ENCODE results near the gene IMP4.

DNA sequence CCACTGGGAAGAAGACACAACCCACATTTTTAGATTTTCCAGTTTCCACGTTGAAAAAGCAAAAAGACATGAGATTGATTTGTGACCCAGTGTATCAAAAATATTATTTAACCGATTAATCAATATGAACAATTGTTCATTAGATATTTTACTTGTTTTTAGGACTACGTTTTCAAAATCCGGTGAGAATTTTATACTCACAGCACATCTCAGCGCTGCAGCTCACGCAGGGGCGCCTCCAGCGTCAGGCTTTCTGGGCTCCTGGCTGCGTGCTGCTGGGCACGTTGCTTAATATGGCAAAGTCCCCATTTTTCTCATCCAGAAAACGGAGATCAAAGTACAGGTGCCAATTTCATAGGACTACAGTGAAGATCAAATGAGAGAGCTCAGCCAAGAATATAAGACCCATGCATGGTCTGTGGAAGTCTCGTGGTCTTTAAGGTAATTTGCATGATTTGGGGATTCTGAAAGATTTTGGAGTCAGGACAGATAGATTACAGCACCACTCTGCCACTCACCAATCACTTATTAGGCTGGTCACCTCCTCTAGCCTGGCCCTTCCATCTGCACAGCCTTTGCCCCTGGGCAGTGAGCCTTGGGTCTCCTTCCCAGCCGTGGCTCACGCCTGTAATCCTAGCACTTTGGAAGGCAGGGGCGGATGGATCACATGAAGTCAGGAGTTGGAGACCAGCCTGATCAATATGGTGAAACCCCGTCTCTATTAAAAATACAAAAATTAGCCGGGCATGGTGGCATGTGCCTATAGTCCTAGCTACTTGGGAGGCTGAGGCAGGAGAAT lies 49.4 kb downstream of the IMP4 start:
- TF ChIP-seq GABPB1 (CRISPR knock-in tag; IDR thresholded peaks at IDR 0.05) (no peak), KAT7 (CRISPR knock-in tag; IDR thresholded peaks at IDR 0.05; ENCODE audit: borderline replicate concordance) (no peak), ELF4 (CRISPR knock-in tag; IDR thresholded peaks at IDR 0.05; ENCODE audit: low read depth) (no peak), NFE2L1 (CRISPR knock-in tag; IDR thresholded peaks at IDR 0.05) (no peak), SP1 (CRISPR knock-in tag; conservative IDR thresholded peaks at IDR 0.05) (no peak), ZNF423 (CRISPR knock-in tag; IDR thresholded peaks at IDR 0.05) (0 out of 2 replicates have a peak, but pooled peaks have one; percentile 22)
- TF ChIP-seq, protein P1, sequence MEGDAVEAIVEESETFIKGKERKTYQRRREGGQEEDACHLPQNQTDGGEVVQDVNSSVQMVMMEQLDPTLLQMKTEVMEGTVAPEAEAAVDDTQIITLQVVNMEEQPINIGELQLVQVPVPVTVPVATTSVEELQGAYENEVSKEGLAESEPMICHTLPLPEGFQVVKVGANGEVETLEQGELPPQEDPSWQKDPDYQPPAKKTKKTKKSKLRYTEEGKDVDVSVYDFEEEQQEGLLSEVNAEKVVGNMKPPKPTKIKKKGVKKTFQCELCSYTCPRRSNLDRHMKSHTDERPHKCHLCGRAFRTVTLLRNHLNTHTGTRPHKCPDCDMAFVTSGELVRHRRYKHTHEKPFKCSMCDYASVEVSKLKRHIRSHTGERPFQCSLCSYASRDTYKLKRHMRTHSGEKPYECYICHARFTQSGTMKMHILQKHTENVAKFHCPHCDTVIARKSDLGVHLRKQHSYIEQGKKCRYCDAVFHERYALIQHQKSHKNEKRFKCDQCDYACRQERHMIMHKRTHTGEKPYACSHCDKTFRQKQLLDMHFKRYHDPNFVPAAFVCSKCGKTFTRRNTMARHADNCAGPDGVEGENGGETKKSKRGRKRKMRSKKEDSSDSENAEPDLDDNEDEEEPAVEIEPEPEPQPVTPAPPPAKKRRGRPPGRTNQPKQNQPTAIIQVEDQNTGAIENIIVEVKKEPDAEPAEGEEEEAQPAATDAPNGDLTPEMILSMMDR (IDR thresholded peaks at IDR 0.05), result no peak
- TF ChIP-seq, protein P2, sequence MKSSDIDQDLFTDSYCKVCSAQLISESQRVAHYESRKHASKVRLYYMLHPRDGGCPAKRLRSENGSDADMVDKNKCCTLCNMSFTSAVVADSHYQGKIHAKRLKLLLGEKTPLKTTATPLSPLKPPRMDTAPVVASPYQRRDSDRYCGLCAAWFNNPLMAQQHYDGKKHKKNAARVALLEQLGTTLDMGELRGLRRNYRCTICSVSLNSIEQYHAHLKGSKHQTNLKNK (CRISPR knock-in tag; IDR thresholded peaks at IDR 0.05), result no peak
- TF ChIP-seq, protein P3, sequence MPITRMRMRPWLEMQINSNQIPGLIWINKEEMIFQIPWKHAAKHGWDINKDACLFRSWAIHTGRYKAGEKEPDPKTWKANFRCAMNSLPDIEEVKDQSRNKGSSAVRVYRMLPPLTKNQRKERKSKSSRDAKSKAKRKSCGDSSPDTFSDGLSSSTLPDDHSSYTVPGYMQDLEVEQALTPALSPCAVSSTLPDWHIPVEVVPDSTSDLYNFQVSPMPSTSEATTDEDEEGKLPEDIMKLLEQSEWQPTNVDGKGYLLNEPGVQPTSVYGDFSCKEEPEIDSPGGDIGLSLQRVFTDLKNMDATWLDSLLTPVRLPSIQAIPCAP (CRISPR knock-in tag; IDR thresholded peaks at IDR 0.05), result no peak
- TF ChIP-seq, protein P4, sequence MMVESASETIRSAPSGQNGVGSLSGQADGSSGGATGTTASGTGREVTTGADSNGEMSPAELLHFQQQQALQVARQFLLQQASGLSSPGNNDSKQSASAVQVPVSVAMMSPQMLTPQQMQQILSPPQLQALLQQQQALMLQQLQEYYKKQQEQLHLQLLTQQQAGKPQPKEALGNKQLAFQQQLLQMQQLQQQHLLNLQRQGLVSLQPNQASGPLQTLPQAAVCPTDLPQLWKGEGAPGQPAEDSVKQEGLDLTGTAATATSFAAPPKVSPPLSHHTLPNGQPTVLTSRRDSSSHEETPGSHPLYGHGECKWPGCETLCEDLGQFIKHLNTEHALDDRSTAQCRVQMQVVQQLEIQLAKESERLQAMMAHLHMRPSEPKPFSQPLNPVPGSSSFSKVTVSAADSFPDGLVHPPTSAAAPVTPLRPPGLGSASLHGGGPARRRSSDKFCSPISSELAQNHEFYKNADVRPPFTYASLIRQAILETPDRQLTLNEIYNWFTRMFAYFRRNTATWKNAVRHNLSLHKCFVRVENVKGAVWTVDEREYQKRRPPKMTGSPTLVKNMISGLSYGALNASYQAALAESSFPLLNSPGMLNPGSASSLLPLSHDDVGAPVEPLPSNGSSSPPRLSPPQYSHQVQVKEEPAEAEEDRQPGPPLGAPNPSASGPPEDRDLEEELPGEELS (CRISPR knock-in tag; IDR thresholded peaks at IDR 0.05), result no peak
- TF ChIP-seq, protein P5, sequence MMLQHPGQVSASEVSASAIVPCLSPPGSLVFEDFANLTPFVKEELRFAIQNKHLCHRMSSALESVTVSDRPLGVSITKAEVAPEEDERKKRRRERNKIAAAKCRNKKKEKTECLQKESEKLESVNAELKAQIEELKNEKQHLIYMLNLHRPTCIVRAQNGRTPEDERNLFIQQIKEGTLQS (CRISPR knock-in tag; conservative IDR thresholded peaks at IDR 0.05), result no peak
- TF ChIP-seq, protein P6, sequence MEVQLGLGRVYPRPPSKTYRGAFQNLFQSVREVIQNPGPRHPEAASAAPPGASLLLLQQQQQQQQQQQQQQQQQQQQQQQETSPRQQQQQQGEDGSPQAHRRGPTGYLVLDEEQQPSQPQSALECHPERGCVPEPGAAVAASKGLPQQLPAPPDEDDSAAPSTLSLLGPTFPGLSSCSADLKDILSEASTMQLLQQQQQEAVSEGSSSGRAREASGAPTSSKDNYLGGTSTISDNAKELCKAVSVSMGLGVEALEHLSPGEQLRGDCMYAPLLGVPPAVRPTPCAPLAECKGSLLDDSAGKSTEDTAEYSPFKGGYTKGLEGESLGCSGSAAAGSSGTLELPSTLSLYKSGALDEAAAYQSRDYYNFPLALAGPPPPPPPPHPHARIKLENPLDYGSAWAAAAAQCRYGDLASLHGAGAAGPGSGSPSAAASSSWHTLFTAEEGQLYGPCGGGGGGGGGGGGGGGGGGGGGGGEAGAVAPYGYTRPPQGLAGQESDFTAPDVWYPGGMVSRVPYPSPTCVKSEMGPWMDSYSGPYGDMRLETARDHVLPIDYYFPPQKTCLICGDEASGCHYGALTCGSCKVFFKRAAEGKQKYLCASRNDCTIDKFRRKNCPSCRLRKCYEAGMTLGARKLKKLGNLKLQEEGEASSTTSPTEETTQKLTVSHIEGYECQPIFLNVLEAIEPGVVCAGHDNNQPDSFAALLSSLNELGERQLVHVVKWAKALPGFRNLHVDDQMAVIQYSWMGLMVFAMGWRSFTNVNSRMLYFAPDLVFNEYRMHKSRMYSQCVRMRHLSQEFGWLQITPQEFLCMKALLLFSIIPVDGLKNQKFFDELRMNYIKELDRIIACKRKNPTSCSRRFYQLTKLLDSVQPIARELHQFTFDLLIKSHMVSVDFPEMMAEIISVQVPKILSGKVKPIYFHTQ (CRISPR knock-in tag; IDR thresholded peaks at IDR 0.05), result no peak
- TF ChIP-seq, protein P7, sequence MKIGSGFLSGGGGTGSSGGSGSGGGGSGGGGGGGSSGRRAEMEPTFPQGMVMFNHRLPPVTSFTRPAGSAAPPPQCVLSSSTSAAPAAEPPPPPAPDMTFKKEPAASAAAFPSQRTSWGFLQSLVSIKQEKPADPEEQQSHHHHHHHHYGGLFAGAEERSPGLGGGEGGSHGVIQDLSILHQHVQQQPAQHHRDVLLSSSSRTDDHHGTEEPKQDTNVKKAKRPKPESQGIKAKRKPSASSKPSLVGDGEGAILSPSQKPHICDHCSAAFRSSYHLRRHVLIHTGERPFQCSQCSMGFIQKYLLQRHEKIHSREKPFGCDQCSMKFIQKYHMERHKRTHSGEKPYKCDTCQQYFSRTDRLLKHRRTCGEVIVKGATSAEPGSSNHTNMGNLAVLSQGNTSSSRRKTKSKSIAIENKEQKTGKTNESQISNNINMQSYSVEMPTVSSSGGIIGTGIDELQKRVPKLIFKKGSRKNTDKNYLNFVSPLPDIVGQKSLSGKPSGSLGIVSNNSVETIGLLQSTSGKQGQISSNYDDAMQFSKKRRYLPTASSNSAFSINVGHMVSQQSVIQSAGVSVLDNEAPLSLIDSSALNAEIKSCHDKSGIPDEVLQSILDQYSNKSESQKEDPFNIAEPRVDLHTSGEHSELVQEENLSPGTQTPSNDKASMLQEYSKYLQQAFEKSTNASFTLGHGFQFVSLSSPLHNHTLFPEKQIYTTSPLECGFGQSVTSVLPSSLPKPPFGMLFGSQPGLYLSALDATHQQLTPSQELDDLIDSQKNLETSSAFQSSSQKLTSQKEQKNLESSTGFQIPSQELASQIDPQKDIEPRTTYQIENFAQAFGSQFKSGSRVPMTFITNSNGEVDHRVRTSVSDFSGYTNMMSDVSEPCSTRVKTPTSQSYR (CRISPR knock-in tag; IDR thresholded peaks at IDR 0.05), result no peak

Measured in WTC11 (cell line).